OCI-LY1 (cell line): ENCODE measurements around the gene CREB3L2.

Experiments
- CTCF ChIP-seq: fragments of 200-600 bp; sonication (generic), shearing (Covaris generic); IDR thresholded peaks from 2 replicates; pipeline ENCODE4 v1.5.1; 2017; ENCODE audit warnings: mild to moderate bottlenecking, antibody characterized with exemption, low read length, moderate library complexity, mixed read lengths
- EZH2 ChIP-seq: fragments of 200-600 bp; sonication (generic), shearing (Covaris generic); IDR thresholded peaks from 2 replicates; pipeline ENCODE4 v1.8.0; 2017; ENCODE audit warnings: borderline replicate concordance, mixed run types, mild to moderate bottlenecking, antibody characterized with exemption, low read length, moderate library complexity, mixed read lengths

- no peak for TF ChIP-seq EZH2
- no peak for TF ChIP-seq CTCF
These were observed 8.5 kb downstream of the CREB3L2 start for GRCh38 chr7:137993395-137993743.
